ENCODE results near the gene NRG3.
"Not testable (repeated sequence)": the region's sequence is repeated elsewhere in the genome, so short reads cannot be mapped to it uniquely, and the experiment has no call there.

Gene NRG3

GRCh38 chr10:81957976-81958375 lies 83.0 kb downstream of the NRG3 start:
- no peak for DNase-seq (ENCODE audit: low read depth in 2 of 2)

- DNase-seq (ENCODE audit: low read depth in 2 of 2): no peak
These were observed 84.0 kb downstream of the NRG3 start for GRCh38 chr10:81959016-81959415.

- DNase-seq (ENCODE audit: low read depth in 2 of 2): no peak
These were observed 86.6 kb downstream of the NRG3 start for GRCh38 chr10:81961451-81962184.

- no peak for DNase-seq (ENCODE audit: low read depth in 2 of 2)
These were observed 88.6 kb downstream of the NRG3 start for GRCh38 chr10:81963606-81964005.

- DNase-seq (ENCODE audit: low read depth in 2 of 2): no peak
These were observed 92.7 kb downstream of the NRG3 start for GRCh38 chr10:81967716-81968115.

- DNase-seq (ENCODE audit: low read depth in 2 of 2): no peak
These were observed 94.1 kb downstream of the NRG3 start for GRCh38 chr10:81969136-81969535.

- DNase-seq (ENCODE audit: low read depth in 2 of 2): no peak
These were observed 103.2 kb downstream of the NRG3 start for GRCh38 chr10:81978238-81978637.

GRCh38 chr10:81981724-81982123 lies 106.7 kb downstream of the NRG3 start:
- no peak for DNase-seq (ENCODE audit: low read depth in 2 of 2)

- no peak for DNase-seq (ENCODE audit: low read depth in 2 of 2)
These were observed 109.4 kb downstream of the NRG3 start for GRCh38 chr10:81984428-81984827.

GRCh38 chr10:81995254-81995653 lies 120.3 kb downstream of the NRG3 start:
- no peak for DNase-seq (ENCODE audit: low read depth in 2 of 2)

- no peak for DNase-seq (ENCODE audit: low read depth in 2 of 2)
These were observed 121.9 kb downstream of the NRG3 start for GRCh38 chr10:81996927-81997326.

GRCh38 chr10:82020999-82021398 lies 146.0 kb downstream of the NRG3 start:
- DNase-seq (ENCODE audit: low read depth in 2 of 2): no peak

- DNase-seq (ENCODE audit: low read depth in 2 of 2): no peak
These were observed 152.7 kb downstream of the NRG3 start for GRCh38 chr10:82027711-82028110.

- no peak for DNase-seq (ENCODE audit: low read depth in 2 of 2)
These were observed 162.1 kb downstream of the NRG3 start for GRCh38 chr10:82037076-82037475.

GRCh38 chr10:82038587-82038986 lies 163.6 kb downstream of the NRG3 start:
- DNase-seq (ENCODE audit: low read depth in 2 of 2): no peak

GRCh38 chr10:82040336-82040735 lies 165.3 kb downstream of the NRG3 start:
- DNase-seq (ENCODE audit: low read depth in 2 of 2): no peak

GRCh38 chr10:82041018-82041417 lies 166.0 kb downstream of the NRG3 start:
- no peak for DNase-seq (ENCODE audit: low read depth in 2 of 2)

GRCh38 chr10:82056391-82056790 lies 181.4 kb downstream of the NRG3 start:
- no peak for DNase-seq (ENCODE audit: low read depth in 2 of 2)

GRCh38 chr10:82067192-82067591 lies 192.2 kb downstream of the NRG3 start:
- not testable (repeated sequence) for DNase-seq (ENCODE audit: low read depth in 2 of 2)

GRCh38 chr10:82068501-82068900 lies 193.5 kb downstream of the NRG3 start:
- DNase-seq (ENCODE audit: low read depth in 2 of 2): no peak

GRCh38 chr10:82071231-82071630 lies 196.2 kb downstream of the NRG3 start:
- DNase-seq (ENCODE audit: low read depth in 2 of 2): no peak

- DNase-seq (ENCODE audit: low read depth in 2 of 2): no peak
These were observed 197.1 kb downstream of the NRG3 start for GRCh38 chr10:82072124-82072523.

GRCh38 chr10:82075605-82076004 lies 200.6 kb downstream of the NRG3 start:
- no peak for DNase-seq (ENCODE audit: low read depth in 2 of 2)

- no peak for DNase-seq (ENCODE audit: low read depth in 2 of 2)
These were observed 209.5 kb downstream of the NRG3 start for GRCh38 chr10:82084496-82084895.

All from stimulated activated CD4-positive, alpha-beta T cell treated with anti-CD3 and anti-CD28 coated beads, Interleukin-12 subunit alpha, Interleukin-12 subunit beta, amount 100 ng/mL, for 24 hours (primary cell).